GM21723 (cell line): ENCODE results near the gene GRHL1.
"Not testable (repeated sequence)": the region's sequence is repeated elsewhere in the genome, so short reads cannot be mapped to it uniquely, and the experiment has no call there.

Source experiments
- ATAC-seq: cut with Tn5 transposase; IDR thresholded peaks from one replicate; pipeline ENCODE4 v1.9.1; 2021; ENCODE audit warnings: mild to moderate bottlenecking, moderate library complexity; ENCODE audit not compliant: unreplicated experiment

The GRHL1 gene

GRCh38 chr2:10019602-10020400 is 68.3 kb downstream of the GRHL1 start:
- no peak for ATAC-seq

- ATAC-seq = no peak
These were observed 70.5 kb downstream of the GRHL1 start for GRCh38 chr2:10022041-10022421.

GRCh38 chr2:10022445-10022844 is 71.0 kb downstream of the GRHL1 start:
- no peak for ATAC-seq

- no peak for ATAC-seq
These were observed 71.6 kb downstream of the GRHL1 start for GRCh38 chr2:10022966-10023662.

GRCh38 chr2:10026940-10027569 is 75.6 kb downstream of the GRHL1 start:
- ATAC-seq = no peak

GRCh38 chr2:10027660-10028330 is 76.3 kb downstream of the GRHL1 start:
- no peak for ATAC-seq

- no peak for ATAC-seq
These were observed 77.0 kb downstream of the GRHL1 start for GRCh38 chr2:10028407-10028987.

- ATAC-seq = peak; percentile 75
These were observed 77.7 kb downstream of the GRHL1 start for GRCh38 chr2:10028988-10029874.

- ATAC-seq = no peak
These were observed 78.4 kb downstream of the GRHL1 start for GRCh38 chr2:10029875-10030223.

GRCh38 chr2:10030311-10030736 is 78.8 kb downstream of the GRHL1 start:
- no peak for ATAC-seq

- ATAC-seq = not testable (repeated sequence)
These were observed 79.3 kb downstream of the GRHL1 start for GRCh38 chr2:10030798-10031197.

GRCh38 chr2:10031886-10032745 is 80.6 kb downstream of the GRHL1 start:
- no peak for ATAC-seq

- ATAC-seq = no peak
These were observed 81.2 kb downstream of the GRHL1 start for GRCh38 chr2:10032746-10033105.

GRCh38 chr2:10033251-10034006 is 81.9 kb downstream of the GRHL1 start:
- no peak for ATAC-seq

GRCh38 chr2:10034333-10035052 is 83.0 kb downstream of the GRHL1 start:
- ATAC-seq = no peak

GRCh38 chr2:10035053-10035422 is 83.5 kb downstream of the GRHL1 start:
- ATAC-seq = no peak

GRCh38 chr2:10035633-10036032 is 84.1 kb downstream of the GRHL1 start:
- no peak for ATAC-seq
